ENCODE data around the gene NECTIN1. TPM values are rescaled to one million over a fixed set of nuclear protein-coding genes. Genes with fewer than 3 reads are reported as not detected.

The NECTIN1 gene
- total and polyA plus RNA-seq, 5 donors from 2014 or later, result 0.18 to 2.3 TPM; not detected in 3

DNA sequence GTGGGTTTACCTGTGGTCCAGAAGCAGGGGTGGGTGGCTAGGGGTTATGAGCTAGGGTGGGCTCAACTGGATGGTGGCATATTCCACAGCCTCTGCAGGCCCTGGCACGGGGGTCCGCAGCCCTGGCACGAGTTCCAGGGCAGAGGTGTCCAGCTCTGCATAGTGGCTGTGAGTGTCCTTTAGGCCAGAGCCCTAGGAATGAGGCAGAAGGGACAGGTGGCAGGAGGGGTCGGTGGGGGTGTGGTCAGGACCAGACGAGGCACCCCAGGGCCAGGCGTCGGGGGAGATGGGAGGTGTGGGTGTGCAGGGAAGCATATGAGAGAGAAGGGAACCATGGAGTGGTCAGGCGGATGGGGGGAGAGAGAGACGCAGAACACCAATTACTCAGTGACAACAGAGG, 99.9 kb downstream of the NECTIN1 start:
- Histone ChIP-seq H3K27ac (ENCODE audit: insufficient read depth, low read length, poor library complexity, severe bottlenecking) (no peak overlapping the region), H3K4me3 (ENCODE audit: low read depth, low read length) (no peak overlapping the region), H3K36me3 (ENCODE audit: control insufficient read depth, insufficient read depth, low read length) (no peaks in the 10 kb centered on the region), H3K9me3 (ENCODE audit: control insufficient read depth in 2 of 2, low read length in 2 of 2) (no peaks in the 10 kb centered on the region), H3K27me3 (ENCODE audit: control insufficient read depth, insufficient read depth, low read length) (no peaks in the 10 kb centered on the region), H3K4me1 (ENCODE audit: control insufficient read depth, insufficient read depth, low read length, poor library complexity, severe bottlenecking) (no peaks in the 10 kb centered on the region)
- H3K9me3 Mint-ChIP-seq, result peaks cover 0 to 2% (median 0%) of the 10 kb centered on the region in 7 donors
- no peaks in the 10 kb centered on the region for H3K4me1 Mint-ChIP-seq
- H3K36me3 Mint-ChIP-seq, result no peaks in the 10 kb centered on the region
- H3K27me3 Mint-ChIP-seq, result peaks cover 10% of the 10 kb centered on the region
- no peak overlapping the region for H3K4me3 Mint-ChIP-seq
- DNase-seq (no peak), ATAC-seq (ENCODE audit: low read depth in 2 of 2) (no peak)
- no peak overlapping the region for H3K27ac Mint-ChIP-seq

DNA sequence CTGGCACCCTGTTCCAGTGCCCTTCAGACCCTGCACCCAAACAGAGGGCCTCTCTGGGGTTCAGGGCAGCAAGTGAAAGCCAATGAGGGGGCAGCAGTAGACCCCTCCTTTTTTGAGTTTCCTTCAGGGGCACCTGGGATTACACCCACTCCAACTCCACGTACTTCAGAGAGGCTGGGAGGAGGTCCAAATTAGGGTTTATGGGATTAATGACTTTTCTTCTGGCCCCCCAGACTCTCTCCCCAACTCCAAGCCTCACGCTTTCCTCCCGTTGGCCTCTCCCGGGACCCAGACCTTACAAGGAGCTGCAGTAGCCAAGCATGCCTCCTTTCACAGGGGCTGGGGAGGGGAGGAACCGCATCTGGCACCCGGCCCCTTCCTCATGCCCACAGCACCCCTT, 101.7 kb downstream of the NECTIN1 start:
- no peak overlapping the region for H3K27ac ChIP-seq (ENCODE audit: insufficient read depth, low read length, poor library complexity, severe bottlenecking)
- no peak overlapping the region for H3K4me3 ChIP-seq (ENCODE audit: low read depth, low read length)
- no peak overlapping the region for H3K4me3 Mint-ChIP-seq
- DNase-seq (no peak), ATAC-seq (ENCODE audit: low read depth in 2 of 2) (no peak)
- H3K36me3 ChIP-seq (ENCODE audit: control insufficient read depth, insufficient read depth, low read length), result no peaks in the 10 kb centered on the region
- H3K4me1 ChIP-seq (ENCODE audit: control insufficient read depth, insufficient read depth, low read length, poor library complexity, severe bottlenecking), result no peaks in the 10 kb centered on the region
- no peaks in the 10 kb centered on the region for H3K36me3 Mint-ChIP-seq
- H3K9me3 ChIP-seq (ENCODE audit: control insufficient read depth in 2 of 2, low read length in 2 of 2), result no peaks in the 10 kb centered on the region
- H3K4me1 Mint-ChIP-seq, result no peaks in the 10 kb centered on the region
- H3K27ac Mint-ChIP-seq, result no peak overlapping the region
- H3K27me3 ChIP-seq (ENCODE audit: control insufficient read depth, insufficient read depth, low read length), result no peaks in the 10 kb centered on the region
- peaks cover 0 to 2% (median 0%) of the 10 kb centered on the region in 7 donors for H3K9me3 Mint-ChIP-seq
- peaks cover 10% of the 10 kb centered on the region for H3K27me3 Mint-ChIP-seq

DNA sequence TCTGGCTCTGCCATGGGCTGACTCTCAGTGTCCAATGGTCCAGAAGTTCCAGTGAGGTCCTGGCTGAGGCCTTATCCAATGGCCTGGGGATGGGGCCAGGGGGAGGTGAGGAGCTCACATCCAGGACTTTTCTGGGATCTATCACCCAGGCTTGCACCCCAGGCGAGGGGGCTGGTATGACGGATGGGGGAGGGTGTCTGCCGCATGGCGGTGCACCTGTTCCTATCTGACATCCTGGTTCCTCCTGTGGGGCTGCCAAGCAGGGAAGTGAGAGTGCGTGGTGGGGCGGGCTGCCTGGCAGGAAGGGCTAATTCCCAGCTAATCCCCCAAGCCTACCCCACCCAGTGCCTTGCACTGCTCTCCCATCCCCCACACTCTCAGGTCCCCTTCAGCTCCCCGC, 102.1 kb downstream of the NECTIN1 start:
- Histone ChIP-seq H3K4me3 (ENCODE audit: low read depth, low read length) (no peak overlapping the region), H3K27ac (ENCODE audit: insufficient read depth, low read length, poor library complexity, severe bottlenecking) (no peak overlapping the region), H3K4me1 (ENCODE audit: control insufficient read depth, insufficient read depth, low read length, poor library complexity, severe bottlenecking) (no peaks in the 10 kb centered on the region), H3K27me3 (ENCODE audit: control insufficient read depth, insufficient read depth, low read length) (no peaks in the 10 kb centered on the region), H3K9me3 (ENCODE audit: control insufficient read depth in 2 of 2, low read length in 2 of 2) (no peaks in the 10 kb centered on the region), H3K36me3 (ENCODE audit: control insufficient read depth, insufficient read depth, low read length) (no peaks in the 10 kb centered on the region)
- H3K27me3 Mint-ChIP-seq, result peaks cover 10% of the 10 kb centered on the region
- ATAC-seq (ENCODE audit: low read depth in 2 of 2), result no peak
- H3K27ac Mint-ChIP-seq, result no peak overlapping the region
- no peaks in the 10 kb centered on the region for H3K9me3 Mint-ChIP-seq
- H3K36me3 Mint-ChIP-seq, result no peaks in the 10 kb centered on the region
- H3K4me3 Mint-ChIP-seq, result no peak overlapping the region
- no peak for DNase-seq
- no peaks in the 10 kb centered on the region for H3K4me1 Mint-ChIP-seq

DNA sequence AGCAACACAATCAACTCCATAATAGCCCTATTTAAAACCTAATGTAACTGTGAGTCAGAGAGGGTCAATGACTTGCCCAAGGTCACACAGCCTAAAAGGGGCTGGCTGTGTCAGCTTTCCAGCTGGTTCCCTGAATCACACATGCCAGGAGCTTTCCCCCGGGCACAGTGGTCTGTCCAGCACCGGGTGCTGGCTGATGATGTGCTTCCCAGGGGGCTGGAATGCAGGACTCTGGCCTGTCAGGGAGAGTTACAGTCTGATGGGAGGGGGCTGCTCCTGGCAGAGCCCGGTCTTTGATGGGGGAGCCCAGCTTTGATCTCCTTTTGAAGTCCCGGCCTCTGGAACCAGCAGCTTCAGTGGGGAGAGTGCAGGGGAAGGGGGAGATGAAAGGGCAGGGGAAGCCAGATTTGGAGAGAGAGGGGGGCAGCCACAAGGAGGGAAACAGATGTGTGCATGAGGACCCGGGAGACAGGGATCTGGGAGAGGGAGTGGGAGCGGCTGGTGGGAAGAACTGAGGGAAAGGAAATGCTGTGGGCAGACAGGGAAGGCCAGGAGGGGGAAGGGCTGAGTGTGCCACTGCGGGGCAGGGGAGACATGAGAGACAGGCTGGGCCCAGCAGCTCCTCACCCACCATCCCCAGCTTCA, 102.7 kb downstream of the NECTIN1 start:
- no peaks in the 10 kb centered on the region for H3K9me3 Mint-ChIP-seq
- Histone ChIP-seq H3K4me3 (ENCODE audit: low read depth, low read length) (no peak overlapping the region), H3K27ac (ENCODE audit: insufficient read depth, low read length, poor library complexity, severe bottlenecking) (no peak overlapping the region), H3K27me3 (ENCODE audit: control insufficient read depth, insufficient read depth, low read length) (no peaks in the 10 kb centered on the region), H3K36me3 (ENCODE audit: control insufficient read depth, insufficient read depth, low read length) (no peaks in the 10 kb centered on the region), H3K4me1 (ENCODE audit: control insufficient read depth, insufficient read depth, low read length, poor library complexity, severe bottlenecking) (no peaks in the 10 kb centered on the region), H3K9me3 (ENCODE audit: control insufficient read depth in 2 of 2, low read length in 2 of 2) (no peaks in the 10 kb centered on the region)
- no peak overlapping the region for H3K4me3 Mint-ChIP-seq
- H3K27ac Mint-ChIP-seq, result no peak overlapping the region
- no peak for DNase-seq
- H3K27me3 Mint-ChIP-seq, result peaks cover 10% of the 10 kb centered on the region
- H3K4me1 Mint-ChIP-seq, result no peaks in the 10 kb centered on the region
- no peaks in the 10 kb centered on the region for H3K36me3 Mint-ChIP-seq
- ATAC-seq (ENCODE audit: low read depth in 2 of 2), result no peak

DNA sequence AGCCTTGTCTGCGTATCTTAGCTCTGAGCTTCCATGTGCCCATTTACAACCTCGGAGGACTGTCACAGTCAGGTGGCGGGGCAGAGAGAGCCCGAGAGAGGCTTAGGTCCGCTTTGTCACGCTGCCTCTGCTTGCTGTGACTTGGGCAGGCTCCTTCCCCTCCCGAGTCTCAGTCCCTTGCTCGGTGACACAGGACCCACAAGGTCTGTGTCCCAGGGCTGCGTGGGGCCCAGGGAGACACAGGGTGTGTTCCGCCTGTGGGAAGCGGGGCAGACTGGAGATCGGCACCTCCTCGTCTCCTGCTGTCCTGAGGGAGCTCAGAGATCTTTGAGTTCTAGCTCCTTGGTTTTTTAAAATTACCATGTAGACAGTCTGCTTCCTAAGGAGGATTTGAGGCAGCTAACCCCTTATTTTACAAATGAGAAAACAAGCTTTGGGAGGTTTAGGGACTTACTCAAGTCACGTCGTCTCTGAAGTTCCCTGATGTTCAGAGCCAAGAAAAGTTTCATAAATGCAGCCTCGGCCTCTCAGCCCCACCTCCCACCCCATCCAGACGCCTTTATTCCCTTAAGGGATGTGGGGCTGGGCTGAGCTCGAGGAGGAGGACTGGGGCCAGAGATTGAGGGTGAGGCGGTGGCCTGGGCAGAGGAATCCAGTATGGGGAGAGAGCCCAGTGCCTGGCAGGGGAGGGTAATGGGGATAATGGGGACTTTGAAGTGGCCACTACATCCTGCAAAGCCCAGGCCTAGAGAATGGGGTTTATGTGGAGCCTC, 103.6 kb downstream of the NECTIN1 start:
- ATAC-seq (ENCODE audit: low read depth in 2 of 2), result no peak
- Mint-ChIP-seq H3K9me3 (no peaks in the 10 kb centered on the region), H3K4me1 (no peaks in the 10 kb centered on the region), H3K27ac (peak overlapping the region in 1 of 3 donors; percentile 85), H3K4me3 (no peak overlapping the region), H3K36me3 (no peaks in the 10 kb centered on the region), H3K27me3 (peaks cover 10% of the 10 kb centered on the region)
- no peaks in the 10 kb centered on the region for H3K9me3 ChIP-seq (ENCODE audit: control insufficient read depth in 2 of 2, low read length in 2 of 2)
- no peaks in the 10 kb centered on the region for H3K4me1 ChIP-seq (ENCODE audit: control insufficient read depth, insufficient read depth, low read length, poor library complexity, severe bottlenecking)
- no peak overlapping the region for H3K27ac ChIP-seq (ENCODE audit: insufficient read depth, low read length, poor library complexity, severe bottlenecking)
- no peak overlapping the region for H3K4me3 ChIP-seq (ENCODE audit: low read depth, low read length)
- no peaks in the 10 kb centered on the region for H3K27me3 ChIP-seq (ENCODE audit: control insufficient read depth, insufficient read depth, low read length)
- H3K36me3 ChIP-seq (ENCODE audit: control insufficient read depth, insufficient read depth, low read length), result no peaks in the 10 kb centered on the region
- no peak for DNase-seq

DNA sequence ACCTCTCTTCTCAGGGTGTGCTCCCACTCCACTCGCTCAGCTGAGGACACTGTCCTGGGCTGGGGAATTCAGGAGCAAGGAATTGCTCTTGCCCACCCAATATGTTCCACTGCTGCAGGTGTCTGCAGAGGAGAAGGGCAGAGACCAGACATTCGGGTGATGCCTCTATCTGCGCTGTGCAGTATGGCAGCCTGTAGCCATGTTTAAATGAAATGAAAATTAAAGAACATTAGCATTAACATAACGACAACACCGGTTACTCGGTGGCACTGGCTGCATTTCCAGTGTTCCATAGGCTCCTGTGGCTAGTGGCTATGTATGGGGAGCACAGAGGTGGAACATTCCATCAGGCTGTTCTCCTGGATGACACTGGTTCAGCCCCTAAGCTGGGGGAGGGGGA, 104.4 kb downstream of the NECTIN1 start:
- no peaks in the 10 kb centered on the region for H3K27me3 ChIP-seq (ENCODE audit: control insufficient read depth, insufficient read depth, low read length)
- H3K27me3 Mint-ChIP-seq, result peaks cover 10% of the 10 kb centered on the region

DNA sequence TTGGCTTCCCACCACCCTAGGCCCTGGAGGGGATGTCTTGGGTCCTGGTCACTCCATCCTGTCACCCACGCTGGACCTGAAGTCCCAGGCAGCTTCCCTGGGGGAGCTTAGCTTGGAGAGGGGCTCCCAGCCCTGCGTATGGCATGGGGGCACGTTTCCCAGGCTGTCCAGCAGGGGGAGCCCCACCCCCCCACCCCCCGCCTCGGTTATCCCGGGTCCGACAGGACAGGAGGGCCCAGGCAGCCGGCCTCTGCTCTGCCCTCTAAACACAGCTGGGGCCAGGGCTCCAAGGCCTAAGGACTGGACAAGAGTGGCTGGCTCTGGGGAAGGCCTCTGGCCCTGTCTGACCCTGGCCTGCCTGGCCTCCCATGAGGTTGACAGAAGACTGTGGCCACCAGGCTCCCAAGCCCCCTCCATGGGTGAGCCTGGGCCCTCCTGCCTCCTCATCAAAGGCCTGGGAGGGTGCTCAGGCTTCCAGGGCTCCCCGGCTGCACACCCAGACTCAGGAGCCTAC, 104.8 kb downstream of the NECTIN1 start:
- H3K27me3 Mint-ChIP-seq, result peaks cover 10% of the 10 kb centered on the region
- H3K4me1 ChIP-seq (ENCODE audit: control insufficient read depth, insufficient read depth, low read length, poor library complexity, severe bottlenecking), result no peaks in the 10 kb centered on the region
- H3K27ac ChIP-seq (ENCODE audit: insufficient read depth, low read length, poor library complexity, severe bottlenecking), result no peak overlapping the region
- no peak overlapping the region for H3K4me3 Mint-ChIP-seq
- no peaks in the 10 kb centered on the region for H3K4me1 Mint-ChIP-seq
- H3K27me3 ChIP-seq (ENCODE audit: control insufficient read depth, insufficient read depth, low read length), result no peaks in the 10 kb centered on the region
- H3K9me3 Mint-ChIP-seq, result no peaks in the 10 kb centered on the region
- H3K36me3 Mint-ChIP-seq, result no peaks in the 10 kb centered on the region
- no peak for DNase-seq
- H3K9me3 ChIP-seq (ENCODE audit: control insufficient read depth in 2 of 2, low read length in 2 of 2), result no peaks in the 10 kb centered on the region
- no peak overlapping the region for H3K4me3 ChIP-seq (ENCODE audit: low read depth, low read length)
- ATAC-seq (ENCODE audit: low read depth in 2 of 2), result no peak
- H3K36me3 ChIP-seq (ENCODE audit: control insufficient read depth, insufficient read depth, low read length), result no peaks in the 10 kb centered on the region
- H3K27ac Mint-ChIP-seq, result no peak overlapping the region

More for the DNA sequence above, 104.4 kb downstream of the NECTIN1 start:
- Mint-ChIP-seq H3K36me3 (no peaks in the 10 kb centered on the region), H3K4me3 (no peak overlapping the region), H3K4me1 (no peaks in the 10 kb centered on the region), H3K9me3 (no peaks in the 10 kb centered on the region), H3K27ac (no peak overlapping the region)
- ATAC-seq (ENCODE audit: low read depth in 2 of 2) (no peak), DNase-seq (no peak)
- Histone ChIP-seq H3K4me3 (ENCODE audit: low read depth, low read length) (no peak overlapping the region), H3K36me3 (ENCODE audit: control insufficient read depth, insufficient read depth, low read length) (no peaks in the 10 kb centered on the region), H3K4me1 (ENCODE audit: control insufficient read depth, insufficient read depth, low read length, poor library complexity, severe bottlenecking) (no peaks in the 10 kb centered on the region), H3K27ac (ENCODE audit: insufficient read depth, low read length, poor library complexity, severe bottlenecking) (no peak overlapping the region), H3K9me3 (ENCODE audit: control insufficient read depth in 2 of 2, low read length in 2 of 2) (no peaks in the 10 kb centered on the region)

DNA sequence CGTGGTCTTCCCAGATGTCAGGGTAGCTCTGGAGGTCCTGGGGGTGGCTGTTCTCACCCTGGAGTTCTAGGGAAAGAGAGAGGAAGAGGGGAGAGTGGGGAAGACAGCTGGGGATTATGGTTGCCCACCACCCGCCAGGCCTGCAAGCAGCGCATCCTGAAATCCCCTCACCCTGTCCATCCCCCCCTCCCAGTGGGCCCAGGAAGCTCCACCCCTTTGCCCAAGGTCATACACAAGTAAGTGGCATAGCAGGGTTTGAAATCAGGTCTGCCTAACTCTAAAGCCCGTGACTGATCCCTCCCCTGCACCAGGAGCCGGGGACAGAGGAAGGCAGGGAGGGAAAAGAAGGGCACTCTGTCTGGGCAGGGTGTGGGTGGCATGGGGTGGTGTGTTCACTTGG, 105.3 kb downstream of the NECTIN1 start:
- H3K4me3 Mint-ChIP-seq, result no peak overlapping the region
- no peaks in the 10 kb centered on the region for H3K9me3 Mint-ChIP-seq
- ATAC-seq (ENCODE audit: low read depth in 2 of 2), result no peak

More for the DNA sequence above, 105.3 kb downstream of the NECTIN1 start:
- no peaks in the 10 kb centered on the region for H3K9me3 ChIP-seq (ENCODE audit: control insufficient read depth in 2 of 2, low read length in 2 of 2)
- no peak for DNase-seq
- no peaks in the 10 kb centered on the region for H3K27me3 ChIP-seq (ENCODE audit: control insufficient read depth, insufficient read depth, low read length)
- H3K4me1 ChIP-seq (ENCODE audit: control insufficient read depth, insufficient read depth, low read length, poor library complexity, severe bottlenecking), result no peaks in the 10 kb centered on the region
- Mint-ChIP-seq H3K36me3 (no peaks in the 10 kb centered on the region), H3K4me1 (no peaks in the 10 kb centered on the region), H3K27me3 (peaks cover 10% of the 10 kb centered on the region), H3K27ac (no peak overlapping the region)
- H3K36me3 ChIP-seq (ENCODE audit: control insufficient read depth, insufficient read depth, low read length), result no peaks in the 10 kb centered on the region
- no peak overlapping the region for H3K27ac ChIP-seq (ENCODE audit: insufficient read depth, low read length, poor library complexity, severe bottlenecking)
- H3K4me3 ChIP-seq (ENCODE audit: low read depth, low read length), result no peak overlapping the region

Measured in CD4-positive, CD25-positive, alpha-beta regulatory T cell (primary cell).